ENCODE results near the gene KCNG4. TPM values are rescaled to one million over a fixed set of nuclear protein-coding genes. Genes with fewer than 3 reads are reported as not detected.

KCNG4 gene
- polyA plus RNA-seq, 4 donors, result 0.05 TPM; not detected in 3

- peak; percentile 88 to 95 (median 90) for DNase-seq (ENCODE audit: low read depth in 4 of 4, low spot score in 3 of 4)
These were observed 53.0 kb downstream of the KCNG4 start, which contains the start of gene TAF1C for GRCh38 chr16:84186685-84187437. TSS of gene TAF1C (minus strand) at chr16:84187057. CDS start at chr16:84184988, 2,069 bp downstream.

- no peak for DNase-seq (ENCODE audit: low read depth in 4 of 4, low spot score in 3 of 4)
These were observed 55.0 kb downstream of the KCNG4 start for GRCh38 chr16:84184775-84185174.

GRCh38 chr16:84183911-84184591 is 55.8 kb downstream of the KCNG4 start:
- DNase-seq (ENCODE audit: low read depth in 4 of 4, low spot score in 3 of 4), result no peak

GRCh38 chr16:84183572-84183875 is 56.3 kb downstream of the KCNG4 start:
- no peak for DNase-seq (ENCODE audit: low read depth in 4 of 4, low spot score in 3 of 4)

- DNase-seq (ENCODE audit: low read depth in 4 of 4, low spot score in 3 of 4), result no peak
These were observed 56.9 kb downstream of the KCNG4 start for GRCh38 chr16:84182680-84183571.

- DNase-seq (ENCODE audit: low read depth in 4 of 4, low spot score in 3 of 4), result no peak
These were observed 57.7 kb downstream of the KCNG4 start for GRCh38 chr16:84182104-84182503.

GRCh38 chr16:84181144-84181915 is 58.5 kb downstream of the KCNG4 start:
- no peak for DNase-seq (ENCODE audit: low read depth in 4 of 4, low spot score in 3 of 4)

GRCh38 chr16:84180519-84181140 is 59.2 kb downstream of the KCNG4 start:
- no peak for DNase-seq (ENCODE audit: low read depth in 4 of 4, low spot score in 3 of 4)

GRCh38 chr16:84179612-84180320 is 60.0 kb downstream of the KCNG4 start:
- no peak for DNase-seq (ENCODE audit: low read depth in 4 of 4, low spot score in 3 of 4)

GRCh38 chr16:84178892-84179611 is 60.8 kb downstream of the KCNG4 start:
- DNase-seq (ENCODE audit: low read depth in 4 of 4, low spot score in 3 of 4), result no peak

GRCh38 chr16:84178146-84178765 is 61.6 kb downstream of the KCNG4 start:
- no peak for DNase-seq (ENCODE audit: low read depth in 4 of 4, low spot score in 3 of 4)

GRCh38 chr16:84177741-84178073 is 62.1 kb downstream of the KCNG4 start:
- no peak for DNase-seq (ENCODE audit: low read depth in 4 of 4, low spot score in 3 of 4)

- no peak for DNase-seq (ENCODE audit: low read depth in 4 of 4, low spot score in 3 of 4)
These were observed 63.4 kb downstream of the KCNG4 start for GRCh38 chr16:84176192-84177053.

GRCh38 chr16:84175350-84176081 is 64.3 kb downstream of the KCNG4 start:
- DNase-seq (ENCODE audit: low read depth in 4 of 4, low spot score in 3 of 4), result no peak

- no peak for DNase-seq (ENCODE audit: low read depth in 4 of 4, low spot score in 3 of 4)
These were observed 65.4 kb downstream of the KCNG4 start for GRCh38 chr16:84174396-84174795.

GRCh38 chr16:84169765-84170310 is 70.0 kb downstream of the KCNG4 start:
- DNase-seq (ENCODE audit: low read depth in 4 of 4, low spot score in 3 of 4), result no peak
